Coronary artery (tissue), 2 donors: ENCODE results near the gene DEPDC5.

Experiments
- DNase-seq: peaks from one replicate; pipeline ENCODE4 v3.0.0-alpha.2; 2017; ENCODE audit warnings: low spot score
- H3K27ac ChIP-seq, 2 donors: fragments of 200-600 bp; sonication (generic); one replicate each; pipeline ENCODE4 v1.5.1; 2016 to 2019
- H3K4me3 ChIP-seq: fragments of 200-600 bp; sonication (generic); 2 replicates; pipeline ENCODE4 v1.5.1; 2016; ENCODE audit warnings: mild to moderate bottlenecking, moderate library complexity
- TF ChIP-seq, protein P1 (sequence below): fragments of 200-600 bp; sonication (generic); IDR thresholded peaks from one replicate; pipeline ENCODE4 v1.5.1; 2019; ENCODE audit warnings: antibody characterized with exemption

The DEPDC5 gene

DNA sequence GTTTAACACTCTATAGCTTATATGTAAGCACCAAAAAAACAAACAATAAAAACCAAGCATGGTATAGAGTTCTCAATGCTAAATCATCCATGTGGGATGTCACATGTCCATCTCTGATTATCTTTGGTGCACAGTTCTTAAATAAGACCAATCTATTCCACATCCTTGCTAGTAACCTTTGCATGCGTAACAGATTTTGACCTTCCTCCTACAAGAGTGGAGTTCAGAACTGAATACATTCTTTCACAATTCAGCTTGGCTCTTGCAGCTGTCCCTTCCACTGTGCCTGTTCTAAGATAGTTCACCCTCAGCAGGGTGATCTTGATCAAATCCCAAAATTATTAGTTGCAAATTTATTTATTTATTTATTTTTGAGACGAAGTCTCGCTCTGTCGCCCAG is 25.0 kb upstream of the DEPDC5 start:
- H3K4me3 ChIP-seq, result no peak overlapping the region
- no peak overlapping the region for H3K27ac ChIP-seq
- TF ChIP-seq, protein P1, sequence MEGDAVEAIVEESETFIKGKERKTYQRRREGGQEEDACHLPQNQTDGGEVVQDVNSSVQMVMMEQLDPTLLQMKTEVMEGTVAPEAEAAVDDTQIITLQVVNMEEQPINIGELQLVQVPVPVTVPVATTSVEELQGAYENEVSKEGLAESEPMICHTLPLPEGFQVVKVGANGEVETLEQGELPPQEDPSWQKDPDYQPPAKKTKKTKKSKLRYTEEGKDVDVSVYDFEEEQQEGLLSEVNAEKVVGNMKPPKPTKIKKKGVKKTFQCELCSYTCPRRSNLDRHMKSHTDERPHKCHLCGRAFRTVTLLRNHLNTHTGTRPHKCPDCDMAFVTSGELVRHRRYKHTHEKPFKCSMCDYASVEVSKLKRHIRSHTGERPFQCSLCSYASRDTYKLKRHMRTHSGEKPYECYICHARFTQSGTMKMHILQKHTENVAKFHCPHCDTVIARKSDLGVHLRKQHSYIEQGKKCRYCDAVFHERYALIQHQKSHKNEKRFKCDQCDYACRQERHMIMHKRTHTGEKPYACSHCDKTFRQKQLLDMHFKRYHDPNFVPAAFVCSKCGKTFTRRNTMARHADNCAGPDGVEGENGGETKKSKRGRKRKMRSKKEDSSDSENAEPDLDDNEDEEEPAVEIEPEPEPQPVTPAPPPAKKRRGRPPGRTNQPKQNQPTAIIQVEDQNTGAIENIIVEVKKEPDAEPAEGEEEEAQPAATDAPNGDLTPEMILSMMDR, result no peak
- DNase-seq, result no peak

DNA sequence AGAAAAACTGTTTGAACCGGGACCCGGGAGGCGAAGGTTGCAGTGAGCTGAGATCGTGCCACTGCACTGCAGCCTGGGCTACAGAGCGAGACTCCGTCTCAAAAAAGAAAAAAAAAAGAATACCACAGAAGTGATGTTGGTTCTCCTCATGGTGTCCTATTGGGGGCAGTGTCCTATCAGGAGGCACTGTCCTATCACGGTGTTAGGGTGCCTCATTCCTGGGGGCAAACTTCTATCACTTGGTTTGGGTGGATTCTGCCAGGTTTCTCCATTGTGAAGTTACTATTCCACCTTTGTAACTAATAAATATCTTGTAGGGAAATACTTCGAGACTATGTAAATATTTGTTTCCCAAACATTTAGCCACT is 23.5 kb upstream of the DEPDC5 start:
- DNase-seq, result no peak
- TF ChIP-seq, protein P1, result no peak
- Histone ChIP-seq H3K27ac (no peak overlapping the region), H3K4me3 (no peak overlapping the region)

DNA sequence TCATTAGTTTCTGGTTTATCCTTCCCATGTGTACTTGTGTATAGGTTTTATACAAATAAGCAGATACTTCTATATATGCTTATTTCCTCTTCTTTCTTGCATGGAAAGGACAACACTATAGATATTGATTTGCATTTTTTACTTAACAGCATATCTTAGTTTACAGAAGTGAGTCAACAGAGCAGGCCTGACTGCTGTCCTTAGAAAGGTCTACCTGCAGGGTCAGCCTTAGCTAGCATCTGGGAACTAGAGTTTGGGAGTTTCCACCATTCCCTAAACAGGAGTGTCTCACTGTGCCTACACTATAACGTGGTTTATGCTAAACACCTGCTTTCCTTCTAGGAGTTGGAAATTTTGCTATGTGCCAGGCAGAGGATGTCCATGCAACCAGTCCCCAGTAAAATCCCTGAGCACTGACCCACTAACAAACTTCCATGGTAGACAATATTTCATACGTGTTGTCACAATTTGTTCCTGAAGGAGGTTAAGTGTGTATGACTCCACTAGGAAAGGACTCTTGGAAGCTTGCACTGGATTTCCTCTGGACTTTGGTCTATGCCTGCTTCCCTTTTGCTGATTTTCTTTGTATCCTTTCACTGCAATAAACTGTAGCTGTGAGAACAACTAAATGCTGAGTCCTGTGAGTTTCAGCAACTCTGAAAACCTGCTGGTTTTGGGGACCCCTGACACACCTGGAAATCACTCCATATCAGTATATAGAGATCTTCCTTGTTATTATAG is 21.6 kb upstream of the DEPDC5 start:
- no peak for DNase-seq
- TF ChIP-seq, protein P1, result no peak
- Histone ChIP-seq H3K27ac (no peak overlapping the region), H3K4me3 (no peak overlapping the region)

- TF ChIP-seq, protein P1, result no peak
- H3K4me3 ChIP-seq, result no peak overlapping the region
- DNase-seq, result no peak
These were observed 20.2 kb upstream of the DEPDC5 start for GRCh38 chr22:31733580-31734079.

DNA sequence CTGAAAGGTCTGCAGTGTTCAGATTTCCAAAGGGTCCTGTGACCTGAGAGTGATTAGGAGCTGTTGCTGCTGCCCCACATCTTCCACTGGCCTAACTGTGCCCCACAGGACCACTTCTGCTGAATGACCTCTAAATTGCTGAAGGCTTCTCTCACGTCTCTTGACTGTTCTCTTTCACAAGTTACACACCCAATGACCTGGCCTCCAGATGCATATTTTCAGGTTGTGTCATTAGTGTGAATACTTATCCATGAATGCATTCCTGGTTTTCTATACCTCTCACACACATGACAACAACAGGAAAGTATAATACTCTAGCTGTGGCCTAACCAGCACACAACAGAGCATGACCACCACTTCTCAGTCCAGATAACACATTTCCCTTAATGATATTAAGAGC is 19.3 kb upstream of the DEPDC5 start:
- TF ChIP-seq, protein P1, result no peak
- no peak overlapping the region for H3K4me3 ChIP-seq
- DNase-seq, result no peak
- no peak overlapping the region for H3K27ac ChIP-seq

More at GRCh38 chr22:31733580-31734079, 20.2 kb upstream of the DEPDC5 start:
- H3K27ac ChIP-seq, result no peak overlapping the region

DNA sequence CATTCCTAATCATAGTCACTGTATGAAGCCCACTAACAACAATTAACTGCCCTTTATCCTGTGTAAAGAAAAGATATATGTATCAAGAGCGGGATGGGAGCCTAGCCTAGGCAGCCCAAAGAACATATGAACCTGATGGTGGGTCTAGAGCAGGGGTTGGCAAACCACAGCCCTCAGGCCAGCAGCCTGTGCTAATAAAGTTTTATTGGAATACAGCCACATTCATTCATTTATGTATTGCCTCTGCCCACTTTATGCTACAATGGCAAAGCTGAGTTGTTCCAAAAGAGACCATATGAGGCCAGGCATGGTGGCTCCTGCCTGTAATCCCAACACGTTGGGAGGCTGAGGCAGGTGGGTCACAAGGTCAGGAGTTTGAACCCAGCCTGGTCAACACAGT is 17.4 kb upstream of the DEPDC5 start:
- no peak for DNase-seq
- Histone ChIP-seq H3K27ac (no peak overlapping the region), H3K4me3 (no peak overlapping the region)
- TF ChIP-seq, protein P1, result no peak

GRCh38 chr22:31737932-31738331 is 15.9 kb upstream of the DEPDC5 start:
- Histone ChIP-seq H3K4me3 (no peak overlapping the region), H3K27ac (no peak overlapping the region)
- TF ChIP-seq, protein P1, result no peak
- DNase-seq, result no peak
